Caco-2 (cell line): ENCODE data around the gene PLXNC1. TPM values are rescaled to one million over a fixed set of nuclear protein-coding genes. Genes with fewer than 3 reads are reported as not detected.
A peak's percentile ranks its signal among the peaks of the same experiment; 100 is the strongest.

ENCODE experiments used
- BruUV-seq: library from RNA; stranded (reverse); fragments of 400-500 nt; replicated peaks from 2 replicates; lab custom pipeline; 2021; lab: Mats Ljungman, UMichigan
- CTCF ChIA-PET: fragments of 300-600 bp; sonication (Branson Sonifier 250); formaldehyde crosslinking; loops from one replicate; lab custom pipeline; 2022; ENCODE audit warnings: antibody characterized with exemption; lab: Charles Lee
- POLR2A ChIA-PET: fragments of 300-600 bp; sonication (Branson Sonifier 250); formaldehyde crosslinking; loops from one replicate; lab custom pipeline; 2022; ENCODE audit warnings: antibody characterized with exemption; lab: Charles Lee
- DNase-seq, 2 experiments: peaks; one replicate each; pipeline versions ENCODE4 v3.0.0 to v3.0.0-alpha.2; 2020 to 2022
- H3K27me3 ChIP-seq: replicated peaks from 2 replicates; pipeline ENCODE4 v1.6.0; 2011; ENCODE audit warnings: low read length; ENCODE audit not compliant: control insufficient read depth, insufficient read depth
- H3K36me3 ChIP-seq: 2 replicates; pipeline ENCODE4 v1.5.1; 2011; ENCODE audit warnings: low read length; ENCODE audit not compliant: control insufficient read depth, insufficient read depth
- H3K4me1 ChIP-seq: fragments of 250-450 bp; sonication (Bioruptor Pico); 2 replicates; pipeline ENCODE4 v1.5.1; 2020; ENCODE audit warnings: mild to moderate bottlenecking
- H3K4me3 ChIP-seq: 2 replicates; pipeline ENCODE4 v1.5.1; 2011; ENCODE audit warnings: low read depth, mild to moderate bottlenecking, control low read depth, low read length
- H3K9me3 ChIP-seq: fragments of 250-450 bp; sonication (Bioruptor Pico); 2 replicates; pipeline ENCODE4 v1.5.1; 2020; ENCODE audit warnings: mild to moderate bottlenecking, moderate library complexity
- H3K27ac Mint-ChIP-seq: one replicate; pipeline ENCODE4 v1.8.0; 2022; ENCODE audit warnings: mixed read lengths; ENCODE audit not compliant: unreplicated experiment
- H3K27me3 Mint-ChIP-seq: one replicate; pipeline ENCODE4 v1.8.0; 2022; ENCODE audit warnings: mixed read lengths; ENCODE audit not compliant: insufficient read depth, unreplicated experiment
- H3K36me3 Mint-ChIP-seq: one replicate; pipeline ENCODE4 v1.8.0; 2022; ENCODE audit warnings: mild to moderate bottlenecking, mixed read lengths; ENCODE audit not compliant: insufficient read depth, unreplicated experiment
- H3K4me1 Mint-ChIP-seq: one replicate; pipeline ENCODE4 v1.8.0; 2022; ENCODE audit warnings: low read depth, mixed read lengths; ENCODE audit not compliant: unreplicated experiment
- H3K4me3 Mint-ChIP-seq: one replicate; pipeline ENCODE4 v1.8.0; 2022; ENCODE audit warnings: mild to moderate bottlenecking, moderate library complexity, mixed read lengths; ENCODE audit not compliant: unreplicated experiment
- H3K9me3 Mint-ChIP-seq: one replicate; pipeline ENCODE4 v1.8.0; 2022; ENCODE audit warnings: mixed read lengths; ENCODE audit not compliant: unreplicated experiment
- CTCF ChIP-seq, 2 experiments: fragments of 200-600 bp in 1 of 2; IDR thresholded peaks; 1 replicate in 1 of 2; 2 replicates in 1 of 2; pipeline versions ENCODE4 v1.5.1 to v1.8.0; 2011 to 2022; ENCODE audit warnings: antibody characterized with exemption in 1 of 2, control low read depth in 1 of 2, inconsistent platforms in 1 of 2, low read depth in 1 of 2, low read length in 1 of 2, mild to moderate bottlenecking in 1 of 2, moderate library complexity in 1 of 2; ENCODE audit not compliant: insufficient read depth in 1 of 2, severe bottlenecking in 1 of 2, unreplicated experiment in 1 of 2
- intact Hi-C: fragments of 100-400 bp; cut with micrococcal nuclease; formaldehyde crosslinking; loops from one replicate; pipeline ENCODE4 v1.10.0; 2022; ENCODE audit not compliant: unreplicated experiment
- total RNA-seq: library from RNA; stranded (reverse); gene quantifications from 2 replicates; pipeline ENCODE4 v1.2.3, GENCODE V29; 2022

PLXNC1 gene
- total RNA-seq, 1 experiment from 2014 or later, result 41.3 TPM

GRCh38 chr12:94230357-94230905 lies 82.1 kb downstream of the PLXNC1 start:
- Mint-ChIP-seq H3K4me1 (peaks cover 11% of the 10 kb centered on the region), H3K36me3 (peaks cover 63% of the 10 kb centered on the region), H3K27me3 (no peaks in the 10 kb centered on the region), H3K4me3 (no peak overlapping the region), H3K9me3 (no peaks in the 10 kb centered on the region), H3K27ac (peak overlapping the region; percentile 48)
- BruUV-seq, result no TSS peak
- Histone ChIP-seq H3K4me1 (no peaks in the 10 kb centered on the region), H3K4me3 (no peak overlapping the region), H3K9me3 (no peaks in the 10 kb centered on the region), H3K27me3 (no peaks in the 10 kb centered on the region), H3K36me3 (0 out of 2 replicates have a peak, but pooled peaks cover 2% of the 10 kb centered on the region)
- intact Hi-C loops, result no loop called here
- ChIA-PET CTCF (no interaction called here), POLR2A (no interaction called here)
- TF ChIP-seq CTCF (IDR thresholded peaks at IDR 0.05; ENCODE audit: insufficient read depth in 1 of 2, low read depth in 1 of 2, low read length in 1 of 2, severe bottlenecking in 1 of 2, unreplicated experiment in 1 of 2), result no peak
- no peak for DNase-seq

- Histone ChIP-seq H3K4me1 (no peaks in the 10 kb centered on the region), H3K36me3 (0 out of 2 replicates have a peak, but pooled peaks cover 2% of the 10 kb centered on the region), H3K4me3 (no peak overlapping the region), H3K27me3 (no peaks in the 10 kb centered on the region), H3K9me3 (no peaks in the 10 kb centered on the region)
- Mint-ChIP-seq H3K36me3 (peaks cover 50% of the 10 kb centered on the region), H3K27me3 (no peaks in the 10 kb centered on the region), H3K27ac (no peak overlapping the region), H3K4me1 (peaks cover 11% of the 10 kb centered on the region), H3K4me3 (no peak overlapping the region), H3K9me3 (no peaks in the 10 kb centered on the region)
- ChIA-PET CTCF (no interaction called here), POLR2A (no interaction called here)
- BruUV-seq, result no TSS peak
- DNase-seq, result no peak
- no peak for TF ChIP-seq CTCF (IDR thresholded peaks at IDR 0.05; ENCODE audit: insufficient read depth in 1 of 2, low read depth in 1 of 2, low read length in 1 of 2, severe bottlenecking in 1 of 2, unreplicated experiment in 1 of 2)
- intact Hi-C loops, result no loop called here
These were observed 83.3 kb downstream of the PLXNC1 start for GRCh38 chr12:94231709-94232108.

GRCh38 chr12:94235848-94236247 lies 87.5 kb downstream of the PLXNC1 start:
- no peaks in the 10 kb centered on the region for H3K4me1 Mint-ChIP-seq
- no peaks in the 10 kb centered on the region for H3K9me3 Mint-ChIP-seq
- no peak for TF ChIP-seq CTCF (IDR thresholded peaks at IDR 0.05; ENCODE audit: insufficient read depth in 1 of 2, low read depth in 1 of 2, low read length in 1 of 2, severe bottlenecking in 1 of 2, unreplicated experiment in 1 of 2)
- no peaks in the 10 kb centered on the region for H3K27me3 ChIP-seq
- no peak overlapping the region for H3K4me3 Mint-ChIP-seq
- H3K27me3 Mint-ChIP-seq, result no peaks in the 10 kb centered on the region
- DNase-seq, result no peak
- H3K9me3 ChIP-seq, result no peaks in the 10 kb centered on the region
- H3K4me3 ChIP-seq, result no peak overlapping the region
- no TSS peak for BruUV-seq
- intact Hi-C loops, result no loop called here
- peaks cover 21% of the 10 kb centered on the region for H3K36me3 Mint-ChIP-seq
- H3K36me3 ChIP-seq, result 0 out of 2 replicates have a peak, but pooled peaks cover 2% of the 10 kb centered on the region
- POLR2A ChIA-PET, result no interaction called here
- CTCF ChIA-PET, result no interaction called here
- H3K4me1 ChIP-seq, result no peaks in the 10 kb centered on the region
- no peak overlapping the region for H3K27ac Mint-ChIP-seq
